Measurements from ENCODE around the gene ATXN7L2. TPM values are rescaled to one million over a fixed set of nuclear protein-coding genes. Genes with fewer than 3 reads are reported as not detected.
A peak's percentile ranks its signal among the peaks of the same experiment; 100 is the strongest.

The ATXN7L2 gene
- total RNA-seq, result 4.9 TPM

GRCh38 chr1:109483672-109484518, at the start of gene ATXN7L2:
ATXN7L2 (plus strand) TSS chr1:109483905; CDS start chr1:109483954, 49 bp downstream.
- intact Hi-C loops (cut with DNase I), result no loop called here
- H3K4me3 ChIP-seq, result peak within 1 kb of the TSS; percentile 66 to 72
- H3K36me3 ChIP-seq, result no peaks in the 10 kb centered on the region
- no peaks in the 10 kb centered on the region for H3K27me3 ChIP-seq
- no peaks in the 10 kb centered on the region for H3K9me3 ChIP-seq
- TF ChIP-seq POLR2AphosphoS5 (IDR thresholded peaks at IDR 0.05; ENCODE audit: insufficient read depth in 1 of 2, low read depth in 1 of 2) (peak in 1 of 2 donors; percentile 67), POLR2A (IDR thresholded peaks at IDR 0.05) (no peak), CTCF (IDR thresholded peaks at IDR 0.05) (no peak)
- H3K4me1 ChIP-seq, result peaks cover 19% of the 10 kb centered on the region
- peak within 1 kb of the TSS; percentile 97 for H3K27ac ChIP-seq
- DNase-seq (ENCODE audit: extremely low spot score in 2 of 2), result peak in 1 of 2 donors; percentile 95

GRCh38 chr1:109434484-109434883, 49.2 kb upstream of the ATXN7L2 start:
- DNase-seq (ENCODE audit: extremely low spot score in 2 of 2), result no peak
- H3K4me1 ChIP-seq, result no peaks in the 10 kb centered on the region
- H3K27ac ChIP-seq, result no peak overlapping the region
- intact Hi-C loops (cut with DNase I), result no loop called here
- no peaks in the 10 kb centered on the region for H3K36me3 ChIP-seq
- H3K9me3 ChIP-seq, result no peaks in the 10 kb centered on the region
- no peaks in the 10 kb centered on the region for H3K27me3 ChIP-seq
- no peak overlapping the region for H3K4me3 ChIP-seq
- TF ChIP-seq POLR2A (IDR thresholded peaks at IDR 0.05) (no peak), POLR2AphosphoS5 (IDR thresholded peaks at IDR 0.05; ENCODE audit: insufficient read depth in 1 of 2, low read depth in 1 of 2) (no peak), CTCF (IDR thresholded peaks at IDR 0.05) (no peak)

GRCh38 chr1:109438798-109439297, 44.9 kb upstream of the ATXN7L2 start:
- Histone ChIP-seq H3K4me3 (no peak overlapping the region), H3K9me3 (no peaks in the 10 kb centered on the region), H3K27me3 (no peaks in the 10 kb centered on the region), H3K36me3 (no peaks in the 10 kb centered on the region), H3K4me1 (no peaks in the 10 kb centered on the region), H3K27ac (no peak overlapping the region)
- no peak for TF ChIP-seq POLR2AphosphoS5 (IDR thresholded peaks at IDR 0.05; ENCODE audit: insufficient read depth in 1 of 2, low read depth in 1 of 2)
- TF ChIP-seq CTCF (IDR thresholded peaks at IDR 0.05), result no peak
- TF ChIP-seq POLR2A (IDR thresholded peaks at IDR 0.05), result no peak
- intact Hi-C loops (cut with DNase I), result no loop called here
- DNase-seq (ENCODE audit: extremely low spot score in 2 of 2), result no peak

GRCh38 chr1:109441069-109441468, 42.6 kb upstream of the ATXN7L2 start:
- intact Hi-C loops (cut with DNase I), result no loop called here
- H3K9me3 ChIP-seq, result no peaks in the 10 kb centered on the region
- H3K4me3 ChIP-seq, result no peak overlapping the region
- H3K36me3 ChIP-seq, result no peaks in the 10 kb centered on the region
- H3K4me1 ChIP-seq, result no peaks in the 10 kb centered on the region
- H3K27me3 ChIP-seq, result no peaks in the 10 kb centered on the region
- DNase-seq (ENCODE audit: extremely low spot score in 2 of 2), result no peak
- H3K27ac ChIP-seq, result no peak overlapping the region
- TF ChIP-seq CTCF (IDR thresholded peaks at IDR 0.05), result no peak
- no peak for TF ChIP-seq POLR2AphosphoS5 (IDR thresholded peaks at IDR 0.05; ENCODE audit: insufficient read depth in 1 of 2, low read depth in 1 of 2)
- TF ChIP-seq POLR2A (IDR thresholded peaks at IDR 0.05), result no peak

- no peak overlapping the region for H3K27ac ChIP-seq
- no peak for DNase-seq (ENCODE audit: extremely low spot score in 2 of 2)
- no peak overlapping the region for H3K4me3 ChIP-seq
- TF ChIP-seq POLR2AphosphoS5 (IDR thresholded peaks at IDR 0.05; ENCODE audit: insufficient read depth in 1 of 2, low read depth in 1 of 2) (no peak), POLR2A (IDR thresholded peaks at IDR 0.05) (no peak), CTCF (IDR thresholded peaks at IDR 0.05) (no peak)
- H3K36me3 ChIP-seq, result no peaks in the 10 kb centered on the region
- H3K27me3 ChIP-seq, result no peaks in the 10 kb centered on the region
- no peaks in the 10 kb centered on the region for H3K4me1 ChIP-seq
- no peaks in the 10 kb centered on the region for H3K9me3 ChIP-seq
- intact Hi-C loops (cut with DNase I), result no loop called here
These were observed 40.2 kb upstream of the ATXN7L2 start for GRCh38 chr1:109443476-109443875.
